ENCODE results near the gene ANKRD63.
A peak's percentile ranks its signal among the peaks of the same experiment; 100 is the strongest.

Gene ANKRD63

GRCh38 chr15:40313531-40314398 lies 30.9 kb upstream of the ANKRD63 start:
- DNase-seq (ENCODE audit: low spot score) = peak; percentile 48

- DNase-seq (ENCODE audit: low spot score) = no peak
Observed at GRCh38 chr15:40312370-40313158, 29.7 kb upstream of the ANKRD63 start.

- no peak for DNase-seq (ENCODE audit: low spot score)
Observed at GRCh38 chr15:40310993-40311392, 28.1 kb upstream of the ANKRD63 start.

- DNase-seq (ENCODE audit: low spot score) = peak; percentile 68
Observed at GRCh38 chr15:40310001-40310959, 27.4 kb upstream of the ANKRD63 start.

GRCh38 chr15:40309344-40309862 lies 26.5 kb upstream of the ANKRD63 start:
- DNase-seq (ENCODE audit: low spot score) = no peak

- no peak for DNase-seq (ENCODE audit: low spot score)
Observed at GRCh38 chr15:40307421-40308211, 24.8 kb upstream of the ANKRD63 start, which contains the start of gene PLCB2. PLCB2 (minus strand) TSS chr15:40307935; CDS start chr15:40307672, 263 bp downstream.

GRCh38 chr15:40306908-40307307 lies 24.0 kb upstream of the ANKRD63 start:
- DNase-seq (ENCODE audit: low spot score) = no peak

GRCh38 chr15:40306371-40306770 lies 23.5 kb upstream of the ANKRD63 start:
- DNase-seq (ENCODE audit: low spot score) = no peak

- no peak for DNase-seq (ENCODE audit: low spot score)
Observed at GRCh38 chr15:40305281-40305680, 22.4 kb upstream of the ANKRD63 start.

- no peak for DNase-seq (ENCODE audit: low spot score)
Observed at GRCh38 chr15:40303576-40303975, 20.7 kb upstream of the ANKRD63 start.

GRCh38 chr15:40302981-40303380 lies 20.1 kb upstream of the ANKRD63 start:
- no peak for DNase-seq (ENCODE audit: low spot score)

GRCh38 chr15:40302288-40302886 lies 19.5 kb upstream of the ANKRD63 start:
- DNase-seq (ENCODE audit: low spot score) = no peak

- DNase-seq (ENCODE audit: low spot score) = no peak
Observed at GRCh38 chr15:40301467-40302179, 18.8 kb upstream of the ANKRD63 start.

- no peak for DNase-seq (ENCODE audit: low spot score)
Observed at GRCh38 chr15:40300771-40301170, 17.9 kb upstream of the ANKRD63 start.

- no peak for DNase-seq (ENCODE audit: low spot score)
Observed at GRCh38 chr15:40300367-40300766, 17.5 kb upstream of the ANKRD63 start.

- no peak for DNase-seq (ENCODE audit: low spot score)
Observed at GRCh38 chr15:40298216-40298935, 15.5 kb upstream of the ANKRD63 start.

- DNase-seq (ENCODE audit: low spot score) = no peak
Observed at GRCh38 chr15:40297356-40297755, 14.5 kb upstream of the ANKRD63 start.

GRCh38 chr15:40296561-40297230 lies 13.8 kb upstream of the ANKRD63 start:
- DNase-seq (ENCODE audit: low spot score) = no peak
